Right forelimb (tissue), 1 donor: ENCODE results near the gene WDR89.
"Not testable (repeated sequence)": the region's sequence is repeated elsewhere in the genome, so short reads cannot be mapped to it uniquely, and the experiment has no call there.

Source experiments
- DNase-seq: peaks from one replicate; pipeline ENCODE4 v3.0.0-alpha.2; 2018

Gene WDR89

GRCh38 chr14:63594455-63595372, 47.0 kb downstream of the WDR89 start:
- DNase-seq: no peak

GRCh38 chr14:63583046-63583445, 58.6 kb downstream of the WDR89 start:
- DNase-seq: not testable (repeated sequence)

- no peak for DNase-seq
Measured at GRCh38 chr14:63581491-63581890, 60.2 kb downstream of the WDR89 start.

GRCh38 chr14:63578300-63578699, 63.4 kb downstream of the WDR89 start:
- no peak for DNase-seq

GRCh38 chr14:63573581-63573980, 68.1 kb downstream of the WDR89 start:
- DNase-seq: no peak

GRCh38 chr14:63565448-63565847, 76.2 kb downstream of the WDR89 start:
- DNase-seq: no peak

GRCh38 chr14:63564318-63564717, 77.4 kb downstream of the WDR89 start:
- no peak for DNase-seq

GRCh38 chr14:63563370-63564026, 78.2 kb downstream of the WDR89 start:
- no peak for DNase-seq

- DNase-seq: no peak
Measured at GRCh38 chr14:63562405-63562804, 79.3 kb downstream of the WDR89 start.

- no peak for DNase-seq
Measured at GRCh38 chr14:63555572-63555971, 86.1 kb downstream of the WDR89 start.

GRCh38 chr14:63551332-63551731, 90.3 kb downstream of the WDR89 start:
- no peak for DNase-seq

- DNase-seq: no peak
Measured at GRCh38 chr14:63547798-63548335, 93.8 kb downstream of the WDR89 start.
